Thyroid gland (tissue), 4 donors: ENCODE data around the gene ELF3.

ENCODE experiments used
- POLR2A ChIP-seq, 2 donors: fragments of 450-650 bp; IDR thresholded peaks; one replicate each; pipeline ENCODE4 v1.6.1; 2017; ENCODE audit warnings: antibody characterized with exemption in 2 of 2, mild to moderate bottlenecking in 2 of 2, moderate library complexity in 1 of 2
- TF ChIP-seq, protein P1 (sequence below), 6 experiments: fragments of 200-600 bp in 3 of 6; fragments of 450-650 bp in 3 of 6; sonication (generic) in 3 of 6; IDR thresholded peaks; one replicate each; pipeline ENCODE4 v1.5.1; 2016 to 2019; ENCODE audit warnings: antibody characterized with exemption in 6 of 6, mild to moderate bottlenecking in 2 of 6, inconsistent platforms in 1 of 6, moderate library complexity in 1 of 6

DNA sequence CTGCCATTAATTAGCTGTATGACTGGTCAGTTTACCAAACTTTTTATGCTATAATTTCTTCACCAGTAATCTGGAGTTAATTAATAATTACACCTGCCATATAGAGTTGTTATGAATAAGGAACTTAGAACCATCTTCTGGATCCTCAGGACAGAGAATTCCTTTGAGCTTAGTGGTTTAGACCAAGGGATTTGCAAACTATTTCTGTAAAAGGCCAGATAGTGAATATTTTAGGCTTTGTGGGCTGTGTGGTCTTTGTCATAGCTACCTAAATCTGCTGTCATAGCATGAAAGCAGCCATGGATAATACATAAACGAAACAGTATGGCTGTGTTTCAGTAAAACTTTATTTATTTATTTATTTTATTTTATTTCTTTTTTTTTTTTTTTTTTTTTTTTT is 46.1 kb upstream of the ELF3 start:
- TF ChIP-seq, protein P1, sequence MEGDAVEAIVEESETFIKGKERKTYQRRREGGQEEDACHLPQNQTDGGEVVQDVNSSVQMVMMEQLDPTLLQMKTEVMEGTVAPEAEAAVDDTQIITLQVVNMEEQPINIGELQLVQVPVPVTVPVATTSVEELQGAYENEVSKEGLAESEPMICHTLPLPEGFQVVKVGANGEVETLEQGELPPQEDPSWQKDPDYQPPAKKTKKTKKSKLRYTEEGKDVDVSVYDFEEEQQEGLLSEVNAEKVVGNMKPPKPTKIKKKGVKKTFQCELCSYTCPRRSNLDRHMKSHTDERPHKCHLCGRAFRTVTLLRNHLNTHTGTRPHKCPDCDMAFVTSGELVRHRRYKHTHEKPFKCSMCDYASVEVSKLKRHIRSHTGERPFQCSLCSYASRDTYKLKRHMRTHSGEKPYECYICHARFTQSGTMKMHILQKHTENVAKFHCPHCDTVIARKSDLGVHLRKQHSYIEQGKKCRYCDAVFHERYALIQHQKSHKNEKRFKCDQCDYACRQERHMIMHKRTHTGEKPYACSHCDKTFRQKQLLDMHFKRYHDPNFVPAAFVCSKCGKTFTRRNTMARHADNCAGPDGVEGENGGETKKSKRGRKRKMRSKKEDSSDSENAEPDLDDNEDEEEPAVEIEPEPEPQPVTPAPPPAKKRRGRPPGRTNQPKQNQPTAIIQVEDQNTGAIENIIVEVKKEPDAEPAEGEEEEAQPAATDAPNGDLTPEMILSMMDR (IDR thresholded peaks at IDR 0.05): no peak
- TF ChIP-seq POLR2A (IDR thresholded peaks at IDR 0.05): no peak
